RWPE2 (cell line): ENCODE results near the gene PLEKHG3.

ENCODE experiments used
- ATAC-seq: fragments of 200-7000 bp; cut with Tn5 transposase; 3 replicates; pipeline ENCODE4 v1.9.1; 2021; ENCODE audit warnings: low read depth
- DNase-seq: peaks from one replicate; pipeline ENCODE4 v3.0.0-alpha.2; 2020; ENCODE audit warnings: low spot score
- H3K27ac ChIP-seq: fragments of 450-650 bp; 2 replicates; pipeline ENCODE4 v1.5.1; 2017; ENCODE audit warnings: mild to moderate bottlenecking; ENCODE audit not compliant: poor library complexity, severe bottlenecking
- H3K27me3 ChIP-seq: fragments of 250-450 bp; sonication (Bioruptor Pico); 2 replicates; pipeline ENCODE4 v1.5.1; 2021; ENCODE audit warnings: mild to moderate bottlenecking, moderate library complexity; ENCODE audit not compliant: insufficient read depth, poor library complexity, severe bottlenecking
- H3K36me3 ChIP-seq: fragments of 250-450 bp; sonication (Bioruptor Pico); 2 replicates; pipeline ENCODE4 v1.5.1; 2020; ENCODE audit warnings: low read depth, mild to moderate bottlenecking, moderate library complexity
- H3K4me1 ChIP-seq: fragments of 250-450 bp; sonication (Bioruptor Pico); 2 replicates; pipeline ENCODE4 v1.5.1; 2021; ENCODE audit warnings: mild to moderate bottlenecking, moderate library complexity; ENCODE audit not compliant: insufficient read depth, poor library complexity, severe bottlenecking
- H3K4me3 ChIP-seq: fragments of 250-450 bp; sonication (Bioruptor Pico); 2 replicates; pipeline ENCODE4 v1.5.1; 2021; ENCODE audit warnings: mild to moderate bottlenecking, moderate library complexity; ENCODE audit not compliant: severe bottlenecking
- H3K9me3 ChIP-seq: fragments of 250-450 bp; sonication (Bioruptor Pico); 2 replicates; pipeline ENCODE4 v1.5.1; 2021; ENCODE audit warnings: mild to moderate bottlenecking, moderate library complexity; ENCODE audit not compliant: severe bottlenecking
- TF ChIP-seq, protein P1 (sequence below): fragments of 450-650 bp; IDR thresholded peaks from one replicate; pipeline ENCODE4 v1.5.1; 2017; ENCODE audit warnings: mild to moderate bottlenecking, moderate library complexity; ENCODE audit not compliant: poor library complexity, severe bottlenecking

Gene PLEKHG3

DNA sequence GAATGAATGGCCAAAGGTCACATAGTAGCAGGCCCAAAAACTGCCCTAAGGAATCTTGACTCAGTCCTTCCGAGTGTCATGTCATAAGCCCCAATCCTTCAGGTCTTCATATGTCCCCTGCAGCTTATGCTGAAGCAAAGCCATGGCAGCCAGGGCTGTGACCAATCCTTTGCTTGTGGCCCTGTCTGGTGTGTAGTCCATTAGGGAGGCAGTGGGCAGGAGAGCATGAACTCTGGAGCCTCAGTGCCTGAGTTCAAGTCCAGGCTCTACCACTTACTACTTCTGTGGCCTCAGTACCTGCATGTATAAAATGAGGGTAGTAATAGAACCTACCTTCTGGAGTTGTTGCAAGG is 20.3 kb downstream of the PLEKHG3 start:
- Histone ChIP-seq H3K36me3 (peaks cover 48% of the 10 kb centered on the region), H3K4me1 (peaks cover 75% of the 10 kb centered on the region), H3K4me3 (no peak overlapping the region), H3K27ac (peak overlapping the region; percentile 93), H3K9me3 (no peaks in the 10 kb centered on the region), H3K27me3 (no peaks in the 10 kb centered on the region)
- DNase-seq (peak; percentile 29), ATAC-seq (no peak)
- TF ChIP-seq, protein P1, sequence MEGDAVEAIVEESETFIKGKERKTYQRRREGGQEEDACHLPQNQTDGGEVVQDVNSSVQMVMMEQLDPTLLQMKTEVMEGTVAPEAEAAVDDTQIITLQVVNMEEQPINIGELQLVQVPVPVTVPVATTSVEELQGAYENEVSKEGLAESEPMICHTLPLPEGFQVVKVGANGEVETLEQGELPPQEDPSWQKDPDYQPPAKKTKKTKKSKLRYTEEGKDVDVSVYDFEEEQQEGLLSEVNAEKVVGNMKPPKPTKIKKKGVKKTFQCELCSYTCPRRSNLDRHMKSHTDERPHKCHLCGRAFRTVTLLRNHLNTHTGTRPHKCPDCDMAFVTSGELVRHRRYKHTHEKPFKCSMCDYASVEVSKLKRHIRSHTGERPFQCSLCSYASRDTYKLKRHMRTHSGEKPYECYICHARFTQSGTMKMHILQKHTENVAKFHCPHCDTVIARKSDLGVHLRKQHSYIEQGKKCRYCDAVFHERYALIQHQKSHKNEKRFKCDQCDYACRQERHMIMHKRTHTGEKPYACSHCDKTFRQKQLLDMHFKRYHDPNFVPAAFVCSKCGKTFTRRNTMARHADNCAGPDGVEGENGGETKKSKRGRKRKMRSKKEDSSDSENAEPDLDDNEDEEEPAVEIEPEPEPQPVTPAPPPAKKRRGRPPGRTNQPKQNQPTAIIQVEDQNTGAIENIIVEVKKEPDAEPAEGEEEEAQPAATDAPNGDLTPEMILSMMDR, result no peak

DNA sequence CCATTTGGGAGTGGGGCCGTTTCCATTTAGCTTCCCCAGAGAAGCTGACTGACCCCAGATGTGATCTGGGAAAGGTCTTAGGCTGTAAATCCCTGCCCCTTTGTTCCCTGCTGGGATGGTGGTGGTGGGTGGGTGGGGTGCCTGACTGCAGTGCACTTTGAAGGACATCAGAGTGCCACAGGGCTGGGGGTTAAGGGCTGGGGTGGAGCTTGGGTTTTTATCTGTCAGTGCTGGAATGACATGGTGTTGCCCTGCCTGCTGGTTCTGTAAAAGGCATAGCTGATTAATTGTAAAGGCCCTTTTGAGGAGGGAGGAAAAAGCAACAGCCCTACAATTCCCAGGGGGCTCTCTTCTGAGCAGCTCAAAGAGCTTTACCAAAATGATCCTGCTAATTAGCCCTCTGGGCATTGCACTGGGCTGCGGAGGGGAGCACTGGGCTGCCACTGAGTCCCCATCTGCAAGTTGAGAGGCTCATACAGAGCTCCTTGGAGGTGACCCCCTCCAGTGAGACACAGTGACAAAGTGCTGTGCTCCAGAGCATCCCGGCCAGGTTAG is 21.1 kb downstream of the PLEKHG3 start:
- H3K4me1 ChIP-seq, result peaks cover 67% of the 10 kb centered on the region
- H3K27me3 ChIP-seq, result no peaks in the 10 kb centered on the region
- ATAC-seq (no peak), DNase-seq (peak; percentile 39)
- no peaks in the 10 kb centered on the region for H3K9me3 ChIP-seq
- H3K36me3 ChIP-seq, result peaks cover 53% of the 10 kb centered on the region
- H3K27ac ChIP-seq, result peak overlapping the region; percentile 93
- TF ChIP-seq, protein P1, result no peak
- no peak overlapping the region for H3K4me3 ChIP-seq

DNA sequence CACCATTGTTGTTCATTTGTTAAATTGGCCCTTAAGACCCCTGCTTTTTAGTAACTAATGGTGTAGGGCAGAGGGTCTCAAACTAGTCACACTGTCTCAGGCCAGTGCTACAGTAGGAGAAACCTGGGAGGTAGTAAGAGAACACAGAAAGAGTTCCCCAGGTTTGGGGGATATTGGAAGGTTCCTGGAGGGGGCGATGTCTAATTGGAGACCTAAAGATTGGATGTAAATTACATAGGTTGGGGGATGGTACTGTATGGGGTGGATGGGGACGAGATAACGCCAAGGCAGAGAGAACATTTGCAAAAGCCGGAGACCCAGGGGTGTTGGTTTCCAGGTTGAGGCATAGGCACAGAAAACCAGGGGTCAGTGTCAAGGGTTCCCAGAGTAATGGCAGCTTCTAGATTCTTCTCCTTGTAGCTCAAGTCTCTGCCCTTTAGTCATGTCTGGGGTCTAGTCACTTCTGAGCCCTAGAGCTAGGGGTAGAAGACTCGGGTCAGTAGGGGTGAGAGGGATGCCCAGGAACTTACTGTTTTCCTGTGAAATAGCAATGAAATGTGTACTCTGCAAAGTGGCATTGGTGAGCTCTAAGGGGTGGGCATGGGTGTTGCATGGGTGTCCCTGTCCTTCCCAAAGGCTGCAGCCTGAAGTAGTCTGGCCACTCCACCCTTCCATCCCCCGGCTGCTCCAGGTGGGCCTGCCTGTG is 21.8 kb downstream of the PLEKHG3 start:
- H3K36me3 ChIP-seq, result peaks cover 53% of the 10 kb centered on the region
- TF ChIP-seq, protein P1, result peak; percentile 22
- H3K4me3 ChIP-seq, result no peak overlapping the region
- peaks cover 60% of the 10 kb centered on the region for H3K4me1 ChIP-seq
- ATAC-seq, result no peak
- peak; percentile 19 for DNase-seq
- H3K27ac ChIP-seq, result peak overlapping the region; percentile 93
- no peaks in the 10 kb centered on the region for H3K9me3 ChIP-seq
- H3K27me3 ChIP-seq, result no peaks in the 10 kb centered on the region

DNA sequence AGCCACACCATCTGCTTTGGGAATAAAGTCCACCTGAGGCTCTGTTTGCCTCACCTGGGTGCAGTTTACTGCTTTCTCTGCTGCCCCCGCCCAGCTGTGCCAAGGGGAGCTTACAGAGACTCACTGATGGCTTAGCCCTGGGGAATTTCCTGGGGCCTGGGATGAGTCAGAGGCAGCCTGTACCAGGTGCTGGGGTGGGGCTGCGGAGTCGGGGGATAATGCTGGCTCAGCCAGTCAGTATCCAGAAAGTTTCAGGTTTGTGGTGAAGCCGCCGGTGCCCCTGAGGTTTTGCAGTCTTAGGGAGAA is 22.3 kb downstream of the PLEKHG3 start:
- ATAC-seq, result peak; percentile 89
- Histone ChIP-seq H3K4me1 (peaks cover 55% of the 10 kb centered on the region), H3K9me3 (no peaks in the 10 kb centered on the region), H3K4me3 (no peak overlapping the region), H3K27ac (peak overlapping the region; percentile 93), H3K27me3 (no peaks in the 10 kb centered on the region), H3K36me3 (peaks cover 58% of the 10 kb centered on the region)
- TF ChIP-seq, protein P1, result no peak
- DNase-seq, result peak; percentile 99

DNA sequence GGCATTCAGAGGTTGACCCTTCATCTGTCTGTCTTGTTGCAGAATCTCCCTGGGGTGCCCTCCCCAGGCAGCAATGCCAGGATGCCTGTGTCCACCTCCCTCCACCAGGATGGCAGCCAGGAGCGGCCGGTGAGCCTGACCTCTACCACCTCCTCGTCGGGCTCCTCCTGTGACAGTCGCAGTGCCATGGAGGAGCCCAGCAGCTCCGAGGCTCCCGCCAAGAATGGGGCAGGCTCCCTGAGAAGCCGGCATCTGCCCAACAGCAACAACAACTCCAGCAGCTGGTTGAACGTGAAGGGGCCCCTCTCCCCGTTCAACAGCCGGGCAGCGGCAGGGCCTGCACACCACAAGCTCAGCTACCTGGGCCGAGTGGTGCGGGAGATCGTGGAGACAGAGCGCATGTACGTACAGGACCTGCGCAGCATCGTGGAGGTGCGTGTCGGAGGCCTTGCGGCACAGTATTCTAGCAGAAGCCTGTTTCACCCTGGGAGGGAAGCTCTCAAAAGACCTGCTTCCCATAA is 23.4 kb downstream of the PLEKHG3 start:
- no peak overlapping the region for H3K4me3 ChIP-seq
- H3K27ac ChIP-seq, result peak overlapping the region; percentile 93
- TF ChIP-seq, protein P1, result no peak
- no peaks in the 10 kb centered on the region for H3K27me3 ChIP-seq
- peaks cover 69% of the 10 kb centered on the region for H3K36me3 ChIP-seq
- DNase-seq (peak; percentile 70), ATAC-seq (no peak)
- H3K4me1 ChIP-seq, result peaks cover 44% of the 10 kb centered on the region
- H3K9me3 ChIP-seq, result no peaks in the 10 kb centered on the region
